PC-3 (cell line): ENCODE results near the gene ARHGEF5.

Source experiments
- EZH2 ChIP-seq: fragments of 300-600 bp; sonication (generic); IDR thresholded peaks from one replicate; pipeline ENCODE4 v1.6.1; 2017; ENCODE audit warnings: antibody characterized with exemption, mild to moderate bottlenecking, low read length; ENCODE audit not compliant: unreplicated experiment
- EZH2phosphoT487 ChIP-seq: fragments of 300-600 bp; sonication (generic); IDR thresholded peaks from 2 replicates; pipeline ENCODE4 v1.6.1; 2018; ENCODE audit warnings: mild to moderate bottlenecking, antibody characterized with exemption, low read length, borderline replicate concordance
- TF ChIP-seq, protein P1 (sequence below): fragments of 300-600 bp; sonication (generic); conservative IDR thresholded peaks from 2 replicates; pipeline ENCODE4 v1.5.1; 2017; ENCODE audit warnings: antibody characterized with exemption, low read depth, mild to moderate bottlenecking, low read length

DNA sequence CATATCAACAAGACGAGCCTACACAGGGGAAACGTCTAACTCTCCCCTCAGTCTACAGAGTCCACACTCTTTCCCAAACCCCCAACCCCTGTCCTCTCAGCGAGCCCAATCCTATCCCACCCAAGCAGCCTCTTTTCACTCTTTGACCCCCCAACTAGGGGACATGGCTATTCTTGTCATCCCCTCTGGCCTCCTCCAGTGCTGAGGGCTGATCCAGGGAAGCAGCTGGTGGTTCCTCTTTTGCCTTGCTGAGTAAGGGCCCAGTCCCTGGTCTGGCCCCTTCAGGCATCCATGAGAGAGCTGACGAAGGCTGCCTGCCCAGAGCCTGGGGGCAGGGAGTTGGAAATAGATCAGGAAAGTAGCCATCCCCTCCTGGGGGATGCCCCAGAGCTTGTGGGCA lies 41.9 kb downstream of the ARHGEF5 start:
- TF ChIP-seq, protein P1, sequence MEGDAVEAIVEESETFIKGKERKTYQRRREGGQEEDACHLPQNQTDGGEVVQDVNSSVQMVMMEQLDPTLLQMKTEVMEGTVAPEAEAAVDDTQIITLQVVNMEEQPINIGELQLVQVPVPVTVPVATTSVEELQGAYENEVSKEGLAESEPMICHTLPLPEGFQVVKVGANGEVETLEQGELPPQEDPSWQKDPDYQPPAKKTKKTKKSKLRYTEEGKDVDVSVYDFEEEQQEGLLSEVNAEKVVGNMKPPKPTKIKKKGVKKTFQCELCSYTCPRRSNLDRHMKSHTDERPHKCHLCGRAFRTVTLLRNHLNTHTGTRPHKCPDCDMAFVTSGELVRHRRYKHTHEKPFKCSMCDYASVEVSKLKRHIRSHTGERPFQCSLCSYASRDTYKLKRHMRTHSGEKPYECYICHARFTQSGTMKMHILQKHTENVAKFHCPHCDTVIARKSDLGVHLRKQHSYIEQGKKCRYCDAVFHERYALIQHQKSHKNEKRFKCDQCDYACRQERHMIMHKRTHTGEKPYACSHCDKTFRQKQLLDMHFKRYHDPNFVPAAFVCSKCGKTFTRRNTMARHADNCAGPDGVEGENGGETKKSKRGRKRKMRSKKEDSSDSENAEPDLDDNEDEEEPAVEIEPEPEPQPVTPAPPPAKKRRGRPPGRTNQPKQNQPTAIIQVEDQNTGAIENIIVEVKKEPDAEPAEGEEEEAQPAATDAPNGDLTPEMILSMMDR: no peak
- no peak for TF ChIP-seq EZH2
- no peak for TF ChIP-seq EZH2phosphoT487
